WTC11 (cell line): Measurements from ENCODE around the gene BEND6.

Source experiments
- CDX4 ChIP-seq: fragments of 250-450 bp; sonication (Bioruptor Pico); IDR thresholded peaks from 2 replicates; pipeline ENCODE4 v1.9.0; 2021; ENCODE audit warnings: moderate library complexity, mild to moderate bottlenecking, inconsistent platforms, borderline replicate concordance
- CTCF ChIP-seq: fragments of 200-600 bp; IDR thresholded peaks from 2 replicates; pipeline ENCODE4 v1.8.0; 2022; ENCODE audit warnings: antibody characterized with exemption
- JUN ChIP-seq: sonication (generic); formaldehyde crosslinking; IDR thresholded peaks from 2 replicates; pipeline ENCODE4 v1.8.0; 2023; ENCODE audit warnings: mild to moderate bottlenecking, missing genetic modification reagents
- NR1H2 ChIP-seq: sonication (generic); formaldehyde crosslinking; IDR thresholded peaks from 2 replicates; pipeline ENCODE4 v1.9.0; 2021; ENCODE audit warnings: mild to moderate bottlenecking, moderate library complexity, missing genetic modification reagents
- NR3C1 ChIP-seq: sonication (generic); formaldehyde crosslinking; conservative IDR thresholded peaks from 2 replicates; pipeline ENCODE4 v1.8.1; 2023; ENCODE audit warnings: low read depth, mild to moderate bottlenecking, missing genetic modification reagents
- SP1 ChIP-seq: sonication (generic); formaldehyde crosslinking; conservative IDR thresholded peaks from 2 replicates; pipeline ENCODE4 v1.8.1; 2022; ENCODE audit warnings: missing genetic modification reagents
- TCF7 ChIP-seq: sonication (generic); formaldehyde crosslinking; IDR thresholded peaks from 2 replicates; pipeline ENCODE4 v1.8.0; 2022; ENCODE audit warnings: mild to moderate bottlenecking, low read depth, missing genetic modification reagents, moderate library complexity
- TEAD1 ChIP-seq: sonication (generic); formaldehyde crosslinking; IDR thresholded peaks from 2 replicates; pipeline ENCODE4 v1.8.0; 2022; ENCODE audit warnings: mild to moderate bottlenecking, missing genetic modification reagents
- ZBTB21 ChIP-seq: sonication (generic); formaldehyde crosslinking; IDR thresholded peaks from 2 replicates; pipeline ENCODE4 v1.8.1; 2023; ENCODE audit warnings: mild to moderate bottlenecking, missing genetic modification reagents, borderline replicate concordance
- ZNF121 ChIP-seq: sonication (generic); formaldehyde crosslinking; IDR thresholded peaks from 2 replicates; pipeline ENCODE4 v1.8.0; 2023; ENCODE audit warnings: missing genetic modification reagents
- ZNF138 ChIP-seq: sonication (generic); formaldehyde crosslinking; conservative IDR thresholded peaks from 2 replicates; pipeline ENCODE4 v1.8.1; 2022; ENCODE audit warnings: mild to moderate bottlenecking, moderate library complexity, missing genetic modification reagents
- ZNF532 ChIP-seq: fragments of 250-450 bp; sonication (Bioruptor Pico); IDR thresholded peaks from 2 replicates; pipeline ENCODE4 v1.9.0; 2021; ENCODE audit warnings: mild to moderate bottlenecking, borderline replicate concordance

GRCh38 chr6:56949925-56950495, 4.9 kb upstream of the BEND6 start:
- TF ChIP-seq CTCF (no peak), SP1 (CRISPR knock-in tag) (no peak), NR1H2 (CRISPR knock-in tag) (no peak), ZNF121 (CRISPR knock-in tag) (no peak), JUN (CRISPR knock-in tag) (no peak), ZBTB21 (CRISPR knock-in tag) (no peak), TCF7 (CRISPR knock-in tag) (no peak), TEAD1 (no peak), NR3C1 (no peak), CDX4 (CRISPR knock-in tag) (no peak), ZNF138 (CRISPR knock-in tag) (no peak), ZNF532 (no peak)
